ENCODE results near the gene ZBTB7C. TPM values are rescaled to one million over a fixed set of nuclear protein-coding genes. Genes with fewer than 3 reads are reported as not detected.

The ZBTB7C gene
- total and polyA plus RNA-seq, 4 donors, result 0.19 to 1.1 (median 0.45) TPM

GRCh38 chr18:48026216-48026615 is 383.0 kb downstream of the ZBTB7C start (continued):
- TF ChIP-seq CTCF (IDR thresholded peaks at IDR 0.05; ENCODE audit: low read depth, low read length, missing input control) (no peak), ATF3 (IDR thresholded peaks at IDR 0.05) (no peak), HNF4G (IDR thresholded peaks at IDR 0.05) (no peak), FOXA2 (IDR thresholded peaks at IDR 0.05) (no peak), RXRA (IDR thresholded peaks at IDR 0.05) (no peak), HNF4A (conservative IDR thresholded peaks at IDR 0.05) (no peak), TAF1 (conservative IDR thresholded peaks at IDR 0.05) (no peak), FOXA1 (IDR thresholded peaks at IDR 0.05) (no peak), GABPA (IDR thresholded peaks at IDR 0.05 in 1 of 2, conservative IDR thresholded peaks at IDR 0.05 in 1 of 2) (no peak), JUND (IDR thresholded peaks at IDR 0.05) (no peak)

GRCh38 chr18:48024881-48025660 is 384.1 kb downstream of the ZBTB7C start:
- Histone ChIP-seq H3K36me3 (ENCODE audit: control insufficient read depth in 4 of 4, insufficient read depth in 3 of 4, low read depth in 1 of 4, low read length in 3 of 4) (no peaks in the 10 kb centered on the region), H3K27ac (ENCODE audit: low read depth in 1 of 2, low read length in 2 of 2) (no peak overlapping the region), H3K4me3 (ENCODE audit: low read depth in 1 of 3, low read length in 3 of 3) (no peak overlapping the region), H3K9ac (ENCODE audit: low read depth in 1 of 2, low read length in 2 of 2) (no peak overlapping the region), H3K9me3 (ENCODE audit: control insufficient read depth in 4 of 4, low read length in 3 of 4) (no peaks in the 10 kb centered on the region), H3K4me1 (ENCODE audit: control insufficient read depth in 4 of 4, insufficient read depth in 4 of 4, low read length in 3 of 4) (no peaks in the 10 kb centered on the region), H3K27me3 (ENCODE audit: control insufficient read depth in 4 of 4, insufficient read depth in 4 of 4, low read length in 3 of 4) (no peaks in the 10 kb centered on the region)
- TF ChIP-seq MAX (IDR thresholded peaks at IDR 0.05) (no peak), TAF1 (conservative IDR thresholded peaks at IDR 0.05) (no peak), HNF4G (IDR thresholded peaks at IDR 0.05) (no peak), SP1 (IDR thresholded peaks at IDR 0.05) (no peak), RAD21 (IDR thresholded peaks at IDR 0.05) (no peak), JUND (IDR thresholded peaks at IDR 0.05) (no peak)
- no peak for DNase-seq (ENCODE audit: low spot score)
- WGBS, result 91% methylated on average over 7 of the region's 7 CpGs

GRCh38 chr18:48024009-48024512 is 385.1 kb downstream of the ZBTB7C start:
- H3K9ac ChIP-seq (ENCODE audit: low read depth in 1 of 2, low read length in 2 of 2), result no peak overlapping the region
- no peak overlapping the region for H3K4me3 ChIP-seq (ENCODE audit: low read depth in 1 of 3, low read length in 3 of 3)
- no peak for DNase-seq (ENCODE audit: low spot score)
- H3K4me1 ChIP-seq (ENCODE audit: control insufficient read depth in 4 of 4, insufficient read depth in 4 of 4, low read length in 3 of 4), result no peaks in the 10 kb centered on the region
- no peaks in the 10 kb centered on the region for H3K27me3 ChIP-seq (ENCODE audit: control insufficient read depth in 4 of 4, insufficient read depth in 4 of 4, low read length in 3 of 4)
- WGBS, result 78% methylated on average over 4 of the region's 4 CpGs
- no peaks in the 10 kb centered on the region for H3K36me3 ChIP-seq (ENCODE audit: control insufficient read depth in 4 of 4, insufficient read depth in 3 of 4, low read depth in 1 of 4, low read length in 3 of 4)
- no peak overlapping the region for H3K27ac ChIP-seq (ENCODE audit: low read depth in 1 of 2, low read length in 2 of 2)
- no peaks in the 10 kb centered on the region for H3K9me3 ChIP-seq (ENCODE audit: control insufficient read depth in 4 of 4, low read length in 3 of 4)
- no peak for TF ChIP-seq EGR1 (IDR thresholded peaks at IDR 0.05; ENCODE audit: low read depth in 2 of 2)
- TF ChIP-seq SP1 (IDR thresholded peaks at IDR 0.05), result no peak
- no peak for TF ChIP-seq JUND (IDR thresholded peaks at IDR 0.05)
- no peak for TF ChIP-seq MAX (IDR thresholded peaks at IDR 0.05)
- TF ChIP-seq RXRA (IDR thresholded peaks at IDR 0.05), result no peak
- TF ChIP-seq REST (IDR thresholded peaks at IDR 0.05), result no peak
- no peak for TF ChIP-seq HNF4G (IDR thresholded peaks at IDR 0.05)
- TF ChIP-seq FOXA2 (IDR thresholded peaks at IDR 0.05), result no peak
- no peak for TF ChIP-seq TAF1 (conservative IDR thresholded peaks at IDR 0.05)
- no peak for TF ChIP-seq RAD21 (IDR thresholded peaks at IDR 0.05)
- TF ChIP-seq FOXA1 (IDR thresholded peaks at IDR 0.05), result no peak
- no peak for TF ChIP-seq CTCF (IDR thresholded peaks at IDR 0.05; ENCODE audit: low read depth, low read length, missing input control)
- no peak for TF ChIP-seq YY1 (IDR thresholded peaks at IDR 0.05)
- no peak for TF ChIP-seq ATF3 (IDR thresholded peaks at IDR 0.05)
- TF ChIP-seq ZBTB33 (IDR thresholded peaks at IDR 0.05), result no peak

Data from liver (tissue), 9 donors.